CD4-positive, alpha-beta T cell treated with Interleukin-17A for 1 hour (primary cell): Measurements from ENCODE around the gene POU2AF3.

ENCODE experiments used
- DNase-seq: peaks from one replicate; pipeline ENCODE4 v3.0.0-alpha.2; 2020

POU2AF3 gene

GRCh38 chr11:111353776-111354600 is 55.6 kb downstream of the POU2AF3 start:
- DNase-seq, result no peak

GRCh38 chr11:111354601-111354891 is 56.2 kb downstream of the POU2AF3 start:
- DNase-seq, result no peak

GRCh38 chr11:111355101-111355500 is 56.8 kb downstream of the POU2AF3 start:
- no peak for DNase-seq

- no peak for DNase-seq
These were observed 57.8 kb downstream of the POU2AF3 start for GRCh38 chr11:111355956-111356659.

GRCh38 chr11:111356660-111357048 is 58.3 kb downstream of the POU2AF3 start:
- no peak for DNase-seq

GRCh38 chr11:111357150-111358037 is 59.0 kb downstream of the POU2AF3 start:
- no peak for DNase-seq
